ENCODE measurements around the gene AMMECR1.

- TF ChIP-seq CTCF (conservative IDR thresholded peaks at IDR 0.05 in 1 of 2, IDR thresholded peaks at IDR 0.05 in 1 of 2; ENCODE audit: extremely low read depth in 1 of 2, insufficient read depth in 1 of 2, low read depth in 1 of 2, low read length in 2 of 2) = no peak
- no peak for TF ChIP-seq EZH2 (IDR thresholded peaks at IDR 0.05; ENCODE audit: borderline replicate concordance, low read length)
Observed at GRCh38 chrX:110172215-110172614, 145.7 kb downstream of the AMMECR1 start.
